Right lobe of liver (tissue), 4 donors: ENCODE results near the gene LYZL6.

ENCODE experiments used
- CTCF ChIP-seq, 4 donors: fragments of 200-600 bp in 3 of 4; fragments of 450-650 bp in 1 of 4; IDR thresholded peaks; one replicate each; pipeline versions ENCODE4 v1.5.1 to v1.8.0; 2016 to 2022; ENCODE audit warnings: antibody characterized with exemption in 4 of 4, mild to moderate bottlenecking in 2 of 4
- POLR2A ChIP-seq: fragments of 450-650 bp; IDR thresholded peaks from one replicate; pipeline ENCODE4 v1.6.1; 2017; ENCODE audit warnings: antibody characterized with exemption, mild to moderate bottlenecking
- donor health status: DM: no; HTN: no; CAD: no.
- donor health status: DM: no; HTN: no; CAD: no.
- donor health status: DM: no; HTN: yes; CAD: no.

GRCh38 chr17:35965272-35965671 is 21.8 kb upstream of the LYZL6 start:
- TF ChIP-seq CTCF (IDR thresholded peaks at IDR 0.05): no peak
- TF ChIP-seq POLR2A: no peak
